OCI-LY3 (cell line): ENCODE results near the gene LRRC70.
"Not testable (repeated sequence)": the region's sequence is repeated elsewhere in the genome, so short reads cannot be mapped to it uniquely, and the experiment has no call there.

Experiments used
- H2AFZ ChIP-seq: fragments of 200-600, 300-600 bp; shearing (Covaris generic); 2 replicates; pipeline ENCODE4 v1.6.0; 2014; ENCODE audit warnings: antibody characterized with exemption, low read depth, low read length
- H3K27ac ChIP-seq: fragments of 200-600, 300-600 bp; sonication (generic); 2 replicates; pipeline ENCODE4 v1.5.1; 2014; ENCODE audit warnings: mild to moderate bottlenecking, low read length, moderate library complexity, mixed read lengths
- H3K27me3 ChIP-seq: fragments of 200-600, 300-600 bp; sonication (generic); 2 replicates; pipeline ENCODE4 v1.6.1; 2014; ENCODE audit warnings: low read depth, low read length, mixed read lengths
- H3K36me3 ChIP-seq: fragments of 200-600, 300-600 bp; sonication (generic); replicated peaks from 2 replicates; pipeline ENCODE3; 2014; ENCODE audit warnings: low read depth, low read length, mixed read lengths
- H3K4me1 ChIP-seq: fragments of 300-600, 200-600 bp; sonication (generic); 2 replicates; pipeline ENCODE4 v1.6.1; 2014; ENCODE audit warnings: low read length, mixed read lengths
- H3K4me2 ChIP-seq: fragments of 200-600, 300-600 bp; sonication (generic); 2 replicates; pipeline ENCODE4 v1.6.1; 2014; ENCODE audit warnings: low read length, mixed read lengths
- H3K4me3 ChIP-seq: fragments of 300-600, 200-600 bp; sonication (generic); 2 replicates; pipeline ENCODE4 v1.5.1; 2014; ENCODE audit warnings: antibody characterized with exemption, mild to moderate bottlenecking, low read length, moderate library complexity
- H3K79me2 ChIP-seq: fragments of 300-600, 200-600 bp; shearing (Covaris generic); 2 replicates; pipeline ENCODE4 v1.6.1; 2014; ENCODE audit warnings: mild to moderate bottlenecking, low read length, mixed read lengths
- H3K9ac ChIP-seq: fragments of 300-600, 200-600 bp; shearing (Covaris generic); 2 replicates; pipeline ENCODE4 v1.6.0; 2014; ENCODE audit warnings: mild to moderate bottlenecking, low read length, moderate library complexity
- H3K9me3 ChIP-seq: fragments of 200-600, 300-600 bp; shearing (Covaris generic); 2 replicates; pipeline ENCODE4 v1.6.1; 2014; ENCODE audit warnings: low read length, mixed read lengths; ENCODE audit not compliant: insufficient read depth
- H4K20me1 ChIP-seq: fragments of 200-600, 300-600 bp; sonication (generic); 2 replicates; pipeline ENCODE4 v1.6.1; 2016; ENCODE audit warnings: low read length, mixed read lengths; ENCODE audit not compliant: insufficient read depth
- EZH2phosphoT487 ChIP-seq: fragments of 200-600 bp; shearing (Covaris generic); IDR thresholded peaks from 2 replicates; pipeline ENCODE4 v1.6.1; 2018; ENCODE audit warnings: antibody characterized with exemption, mixed run types, low read depth
- TF ChIP-seq, protein P1 (sequence below): fragments of 200-600, 300-600 bp; sonication (generic); IDR thresholded peaks from 2 replicates; pipeline ENCODE4 v1.5.1; 2014; ENCODE audit warnings: antibody characterized with exemption, low read length, low read depth

The LRRC70 gene

GRCh38 chr5:62620761-62621160, 42.1 kb downstream of the LRRC70 start:
- Histone ChIP-seq H2AFZ (no peak overlapping the region), H3K36me3 (no peaks in the 10 kb centered on the region), H3K4me1 (no peaks in the 10 kb centered on the region), H3K4me3 (no peak overlapping the region), H4K20me1 (no peaks in the 10 kb centered on the region), H3K27me3 (no peaks in the 10 kb centered on the region), H3K9ac (no peak overlapping the region), H3K79me2 (no peaks in the 10 kb centered on the region), H3K4me2 (no peak overlapping the region), H3K27ac (no peak overlapping the region), H3K9me3 (no peaks in the 10 kb centered on the region)
- TF ChIP-seq, protein P1, sequence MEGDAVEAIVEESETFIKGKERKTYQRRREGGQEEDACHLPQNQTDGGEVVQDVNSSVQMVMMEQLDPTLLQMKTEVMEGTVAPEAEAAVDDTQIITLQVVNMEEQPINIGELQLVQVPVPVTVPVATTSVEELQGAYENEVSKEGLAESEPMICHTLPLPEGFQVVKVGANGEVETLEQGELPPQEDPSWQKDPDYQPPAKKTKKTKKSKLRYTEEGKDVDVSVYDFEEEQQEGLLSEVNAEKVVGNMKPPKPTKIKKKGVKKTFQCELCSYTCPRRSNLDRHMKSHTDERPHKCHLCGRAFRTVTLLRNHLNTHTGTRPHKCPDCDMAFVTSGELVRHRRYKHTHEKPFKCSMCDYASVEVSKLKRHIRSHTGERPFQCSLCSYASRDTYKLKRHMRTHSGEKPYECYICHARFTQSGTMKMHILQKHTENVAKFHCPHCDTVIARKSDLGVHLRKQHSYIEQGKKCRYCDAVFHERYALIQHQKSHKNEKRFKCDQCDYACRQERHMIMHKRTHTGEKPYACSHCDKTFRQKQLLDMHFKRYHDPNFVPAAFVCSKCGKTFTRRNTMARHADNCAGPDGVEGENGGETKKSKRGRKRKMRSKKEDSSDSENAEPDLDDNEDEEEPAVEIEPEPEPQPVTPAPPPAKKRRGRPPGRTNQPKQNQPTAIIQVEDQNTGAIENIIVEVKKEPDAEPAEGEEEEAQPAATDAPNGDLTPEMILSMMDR: no peak
- TF ChIP-seq EZH2phosphoT487: no peak

DNA sequence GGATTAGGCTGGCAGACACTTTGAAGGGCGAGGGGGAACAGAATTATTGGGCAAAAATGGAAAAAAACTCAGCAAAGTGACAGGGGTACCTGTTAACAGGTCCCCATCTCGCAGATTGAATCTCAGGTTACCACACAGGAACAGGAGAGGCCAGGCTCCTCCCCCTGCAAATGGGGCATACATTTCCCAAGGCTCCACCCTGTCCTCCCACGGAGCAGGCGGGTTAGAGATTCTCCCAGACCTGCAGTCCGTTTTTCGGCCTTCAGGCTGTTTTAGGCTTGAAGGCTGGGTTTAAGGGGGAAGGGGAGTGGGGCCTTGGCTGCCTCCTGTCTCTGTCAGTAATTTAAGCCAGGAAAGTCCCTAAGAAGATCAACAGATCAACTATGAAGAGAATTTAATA, 42.7 kb downstream of the LRRC70 start:
- TF ChIP-seq, protein P1: no peak
- no peak for TF ChIP-seq EZH2phosphoT487
- Histone ChIP-seq H3K4me3 (no peak overlapping the region), H4K20me1 (no peaks in the 10 kb centered on the region), H3K27me3 (no peaks in the 10 kb centered on the region), H2AFZ (no peak overlapping the region), H3K9ac (no peak overlapping the region), H3K9me3 (no peaks in the 10 kb centered on the region), H3K36me3 (no peaks in the 10 kb centered on the region), H3K27ac (no peak overlapping the region), H3K4me1 (no peaks in the 10 kb centered on the region), H3K4me2 (no peak overlapping the region), H3K79me2 (no peaks in the 10 kb centered on the region)

GRCh38 chr5:62623271-62623670, 44.7 kb downstream of the LRRC70 start:
- H3K27ac ChIP-seq: no peak overlapping the region
- H2AFZ ChIP-seq: no peak overlapping the region
- no peaks in the 10 kb centered on the region for H3K36me3 ChIP-seq
- no peaks in the 10 kb centered on the region for H3K9me3 ChIP-seq
- H3K4me2 ChIP-seq: no peak overlapping the region
- no peaks in the 10 kb centered on the region for H3K79me2 ChIP-seq
- H3K4me1 ChIP-seq: no peaks in the 10 kb centered on the region
- H3K27me3 ChIP-seq: no peaks in the 10 kb centered on the region
- H4K20me1 ChIP-seq: no peaks in the 10 kb centered on the region
- no peak overlapping the region for H3K9ac ChIP-seq
- TF ChIP-seq, protein P1: no peak
- no peak for TF ChIP-seq EZH2phosphoT487
- no peak overlapping the region for H3K4me3 ChIP-seq

DNA sequence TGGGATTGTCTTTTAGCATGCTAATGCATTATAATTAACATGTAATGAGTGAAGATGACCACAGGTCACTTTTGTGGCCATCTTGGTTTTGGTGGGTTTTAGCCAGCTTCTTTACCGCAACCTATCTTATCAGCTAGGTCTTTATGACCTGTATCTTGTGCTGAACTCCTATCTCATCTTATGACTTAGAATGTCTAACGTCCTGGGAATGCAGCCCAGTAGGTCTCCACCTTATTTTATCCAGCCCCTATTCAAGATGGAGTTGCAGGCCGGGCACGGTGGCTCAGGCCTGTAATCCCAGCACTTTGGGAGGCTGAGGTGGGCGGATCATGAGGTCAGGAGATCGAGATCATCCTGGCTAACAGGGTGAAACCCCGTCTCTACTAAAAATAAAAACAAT, 45.8 kb downstream of the LRRC70 start:
- H3K27ac ChIP-seq, H3K9ac ChIP-seq, H3K4me1 ChIP-seq, H4K20me1 ChIP-seq, H3K27me3 ChIP-seq, H3K4me2 ChIP-seq, H3K36me3 ChIP-seq, H3K79me2 ChIP-seq, H3K9me3 ChIP-seq, H2AFZ ChIP-seq, H3K4me3 ChIP-seq: not testable (repeated sequence)

DNA sequence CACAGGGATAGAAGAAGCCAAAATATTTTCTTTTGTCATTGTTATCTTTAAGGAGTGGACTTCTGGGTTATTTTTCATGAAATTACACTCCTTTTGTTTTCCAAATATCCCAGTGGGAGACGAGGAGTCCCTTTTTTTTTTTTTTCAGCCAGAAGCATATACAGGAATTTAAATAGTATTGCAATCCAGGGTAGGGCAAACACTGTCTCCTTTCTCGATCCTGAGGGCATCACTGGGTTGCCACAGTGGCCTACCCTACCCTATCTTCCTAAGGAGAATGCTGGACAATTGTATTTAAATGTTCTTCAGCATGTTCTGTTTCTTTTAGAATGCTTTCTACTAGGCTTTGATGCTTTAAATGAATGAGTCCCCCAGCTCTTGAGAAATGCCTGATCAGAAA, 47.9 kb downstream of the LRRC70 start:
- no peaks in the 10 kb centered on the region for H3K27me3 ChIP-seq
- no peaks in the 10 kb centered on the region for H3K36me3 ChIP-seq
- H4K20me1 ChIP-seq: no peaks in the 10 kb centered on the region
- TF ChIP-seq, protein P1: no peak
- no peak for TF ChIP-seq EZH2phosphoT487
- no peak overlapping the region for H3K27ac ChIP-seq
- no peaks in the 10 kb centered on the region for H3K9me3 ChIP-seq
- no peak overlapping the region for H3K4me2 ChIP-seq
- no peak overlapping the region for H2AFZ ChIP-seq
- H3K79me2 ChIP-seq: no peaks in the 10 kb centered on the region
- no peak overlapping the region for H3K9ac ChIP-seq
- H3K4me3 ChIP-seq: no peak overlapping the region
- H3K4me1 ChIP-seq: no peaks in the 10 kb centered on the region
